ENCODE data around the gene HTN3.
"Not testable (repeated sequence)": the region's sequence is repeated elsewhere in the genome, so short reads cannot be mapped to it uniquely, and the experiment has no call there.

- not testable (repeated sequence) for TF ChIP-seq CTCF, POLR2A (IDR thresholded peaks at IDR 0.05)
Observed at GRCh38 chr4:70028159-70028558, at the start of gene HTN3.

All from lower leg skin (tissue), 3 donors.